A673 (cell line): ENCODE measurements around the gene TBC1D9B. TPM values are rescaled to one million over a fixed set of nuclear protein-coding genes. Genes with fewer than 3 reads are reported as not detected.

Experiments used
- BruUV-seq: library from RNA; stranded (reverse); fragments of 400-500 nt; replicated peaks from 2 replicates; lab custom pipeline; 2021; lab: Mats Ljungman, UMichigan
- CTCF ChIA-PET: fragments of 300-600 bp; sonication (Branson Sonifier 250); formaldehyde crosslinking; loops from one replicate; lab custom pipeline; 2022; ENCODE audit warnings: antibody characterized with exemption; lab: Charles Lee
- POLR2A ChIA-PET: fragments of 300-600 bp; sonication (Branson Sonifier 250); formaldehyde crosslinking; loops from one replicate; lab custom pipeline; 2022; ENCODE audit warnings: antibody characterized with exemption; ENCODE audit not compliant: low non-redundant PET; lab: Charles Lee
- DNase-seq: peaks from one replicate; pipeline ENCODE4 v3.0.0-alpha.2; 2015; ENCODE audit warnings: low spot score
- H3K27ac ChIP-seq: fragments of 200-600 bp; sonication (generic); 2 replicates; pipeline ENCODE4 v1.5.1; 2016; ENCODE audit warnings: mixed run types, low read depth, mild to moderate bottlenecking, mixed read lengths, antibody characterized with exemption, low read length; ENCODE audit not compliant: poor library complexity, severe bottlenecking
- H3K27me3 ChIP-seq: fragments of 200-600 bp; sonication (generic); replicated peaks from 2 replicates; pipeline ENCODE4 v1.6.1; 2017; ENCODE audit warnings: mixed run types, low read depth, mild to moderate bottlenecking, mixed read lengths, antibody characterized with exemption, low read length; ENCODE audit not compliant: insufficient read depth, poor library complexity
- H3K36me3 ChIP-seq: fragments of 200-600 bp; sonication (generic); 2 replicates; pipeline ENCODE4 v1.6.1; 2016; ENCODE audit warnings: mixed run types, mild to moderate bottlenecking, mixed read lengths, antibody characterized with exemption, low read length; ENCODE audit not compliant: insufficient read depth, poor library complexity, severe bottlenecking
- H3K4me1 ChIP-seq: fragments of 200-600 bp; sonication (generic); 2 replicates; pipeline ENCODE4 v1.6.1; 2017; ENCODE audit warnings: mixed run types, mild to moderate bottlenecking, mixed read lengths, antibody characterized with exemption, low read length; ENCODE audit not compliant: insufficient read depth, poor library complexity, severe bottlenecking
- H3K4me3 ChIP-seq: fragments of 200-600 bp; sonication (generic); 2 replicates; pipeline ENCODE4 v1.5.1; 2016; ENCODE audit warnings: low read depth, mixed run types, mild to moderate bottlenecking, mixed read lengths, low read length; ENCODE audit not compliant: poor library complexity, severe bottlenecking
- H3K9me3 ChIP-seq: fragments of 200-600 bp; sonication (generic); 2 replicates; pipeline ENCODE4 v1.6.1; 2016; ENCODE audit warnings: mixed run types, low read depth, mild to moderate bottlenecking, mixed read lengths, antibody characterized with exemption, low read length; ENCODE audit not compliant: poor library complexity, severe bottlenecking
- EZH2 ChIP-seq: fragments of 200-600 bp; sonication (generic); IDR thresholded peaks from 2 replicates; pipeline ENCODE4 v1.6.1; 2017; ENCODE audit warnings: borderline replicate concordance, low read depth, mild to moderate bottlenecking, mixed read lengths, antibody characterized with exemption, low read length; ENCODE audit not compliant: poor library complexity, severe bottlenecking
- intact Hi-C: fragments of 100-400 bp; cut with micrococcal nuclease; formaldehyde crosslinking; loops from one replicate; pipeline ENCODE4 v1.10.0; 2022; ENCODE audit not compliant: unreplicated experiment
- total RNA-seq: library from RNA; stranded (reverse); gene quantifications from 2 replicates; pipeline ENCODE4 v1.2.3, GENCODE V29; 2021
- TF ChIP-seq, protein P1 (sequence below): fragments of 300-800, 200-600 bp; sonication (generic); conservative IDR thresholded peaks from 2 replicates; pipeline ENCODE4 v1.5.1; 2017; ENCODE audit warnings: low read depth, mild to moderate bottlenecking, antibody characterized with exemption, low read length, moderate library complexity, mixed read lengths

TBC1D9B gene
- total RNA-seq, 1 experiment from 2014 or later = 68.2 TPM

DNA sequence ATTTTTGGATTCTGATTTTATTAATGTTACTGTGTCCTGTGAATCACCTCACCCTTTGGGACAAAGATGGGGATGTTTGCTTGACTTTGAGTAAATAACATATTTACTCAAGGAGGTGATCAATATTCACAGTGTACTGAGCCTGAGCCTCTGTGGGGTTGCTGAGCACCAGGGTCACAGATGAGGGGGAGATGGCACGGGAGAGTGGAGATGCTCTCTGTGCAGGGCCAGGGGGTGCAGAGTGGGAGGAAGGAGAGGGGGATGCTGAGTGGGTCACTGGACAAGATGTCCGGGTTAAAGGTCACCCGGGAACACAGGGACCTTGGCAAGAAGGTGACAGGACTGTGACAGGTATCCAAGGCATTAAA lies 83.0 kb downstream of the TBC1D9B start:
- POLR2A ChIA-PET = no interaction called here
- Histone ChIP-seq H3K36me3 (peaks cover 49% of the 10 kb centered on the region), H3K27me3 (no peaks in the 10 kb centered on the region), H3K4me1 (peaks cover 15% of the 10 kb centered on the region), H3K4me3 (no peak overlapping the region), H3K27ac (no peak overlapping the region), H3K9me3 (no peaks in the 10 kb centered on the region)
- CTCF ChIA-PET = no interaction called here
- DNase-seq = no peak
- no TSS peak for BruUV-seq
- TF ChIP-seq, protein P1, sequence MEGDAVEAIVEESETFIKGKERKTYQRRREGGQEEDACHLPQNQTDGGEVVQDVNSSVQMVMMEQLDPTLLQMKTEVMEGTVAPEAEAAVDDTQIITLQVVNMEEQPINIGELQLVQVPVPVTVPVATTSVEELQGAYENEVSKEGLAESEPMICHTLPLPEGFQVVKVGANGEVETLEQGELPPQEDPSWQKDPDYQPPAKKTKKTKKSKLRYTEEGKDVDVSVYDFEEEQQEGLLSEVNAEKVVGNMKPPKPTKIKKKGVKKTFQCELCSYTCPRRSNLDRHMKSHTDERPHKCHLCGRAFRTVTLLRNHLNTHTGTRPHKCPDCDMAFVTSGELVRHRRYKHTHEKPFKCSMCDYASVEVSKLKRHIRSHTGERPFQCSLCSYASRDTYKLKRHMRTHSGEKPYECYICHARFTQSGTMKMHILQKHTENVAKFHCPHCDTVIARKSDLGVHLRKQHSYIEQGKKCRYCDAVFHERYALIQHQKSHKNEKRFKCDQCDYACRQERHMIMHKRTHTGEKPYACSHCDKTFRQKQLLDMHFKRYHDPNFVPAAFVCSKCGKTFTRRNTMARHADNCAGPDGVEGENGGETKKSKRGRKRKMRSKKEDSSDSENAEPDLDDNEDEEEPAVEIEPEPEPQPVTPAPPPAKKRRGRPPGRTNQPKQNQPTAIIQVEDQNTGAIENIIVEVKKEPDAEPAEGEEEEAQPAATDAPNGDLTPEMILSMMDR = no peak
- no peak for TF ChIP-seq EZH2
- intact Hi-C loops = loop anchor here (5.0 kb wide), 1 partner anchor 83 kb away; the partner anchor contains the start of gene TBC1D9B

- TF ChIP-seq, protein P1 = no peak
- no peak for TF ChIP-seq EZH2
- Histone ChIP-seq H3K27me3 (no peaks in the 10 kb centered on the region), H3K4me3 (no peak overlapping the region), H3K36me3 (peaks cover 43% of the 10 kb centered on the region), H3K4me1 (peaks cover 16% of the 10 kb centered on the region), H3K9me3 (no peaks in the 10 kb centered on the region), H3K27ac (no peak overlapping the region)
- no TSS peak for BruUV-seq
- DNase-seq = no peak
- ChIA-PET POLR2A (no interaction called here), CTCF (no interaction called here)
- intact Hi-C loops = loop anchor here (5.0 kb wide), 1 partner anchor 83 kb away; the partner anchor contains the start of gene TBC1D9B
These were observed 83.6 kb downstream of the TBC1D9B start for GRCh38 chr5:179823937-179824744.

DNA sequence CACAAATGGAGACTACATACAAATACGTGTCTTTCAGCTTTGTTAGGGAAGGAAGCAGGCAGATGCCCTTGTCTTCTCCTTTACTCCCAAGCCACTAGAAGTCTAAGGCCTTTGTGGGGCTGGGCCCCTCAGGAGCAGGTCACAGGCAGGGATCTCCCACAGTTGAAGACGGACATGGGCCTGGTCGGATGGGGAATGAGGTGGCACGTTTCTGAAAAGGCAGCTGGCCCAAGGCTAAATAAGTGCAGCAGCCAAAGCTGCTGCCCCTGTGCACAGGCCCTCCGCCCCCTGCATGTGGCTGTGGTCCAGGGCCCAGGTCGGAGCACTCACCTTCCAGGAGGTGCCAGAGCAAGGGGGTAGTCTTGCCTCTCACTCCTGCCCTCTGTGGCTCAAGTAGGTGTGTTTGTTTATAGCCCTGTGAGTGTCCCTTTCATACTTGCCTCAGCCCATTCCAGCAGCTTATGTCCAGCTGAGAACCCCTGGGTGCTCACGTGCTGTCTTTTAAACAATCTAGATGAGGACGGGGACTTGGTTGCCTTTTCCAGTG lies 85.2 kb downstream of the TBC1D9B start:
- Histone ChIP-seq H3K9me3 (no peaks in the 10 kb centered on the region), H3K4me1 (peaks cover 16% of the 10 kb centered on the region), H3K27ac (no peak overlapping the region), H3K36me3 (peaks cover 36% of the 10 kb centered on the region), H3K27me3 (no peaks in the 10 kb centered on the region), H3K4me3 (peak overlapping the region; percentile 88)
- TF ChIP-seq, protein P1 = no peak
- no peak for TF ChIP-seq EZH2
- BruUV-seq = no TSS peak
- no peak for DNase-seq
- intact Hi-C loops = loop anchor here (5.0 kb wide), 1 partner anchor 85 kb away; the partner anchor contains the start of gene TBC1D9B
- POLR2A ChIA-PET = interaction anchor here (0.8 kb wide), 1 partner anchor 199 kb away, joined by 3 read pairs; the partner anchor contains the start of gene HNRNPH1
- CTCF ChIA-PET = no interaction called here
